ENCODE measurements around the gene CLCNKA.
A peak's percentile ranks its signal among the peaks of the same experiment; 100 is the strongest.

Gene CLCNKA

GRCh38 chr1:16082283-16083038 lies 60.6 kb downstream of the CLCNKA start:
- DNase-seq = peak; percentile 70

DNA sequence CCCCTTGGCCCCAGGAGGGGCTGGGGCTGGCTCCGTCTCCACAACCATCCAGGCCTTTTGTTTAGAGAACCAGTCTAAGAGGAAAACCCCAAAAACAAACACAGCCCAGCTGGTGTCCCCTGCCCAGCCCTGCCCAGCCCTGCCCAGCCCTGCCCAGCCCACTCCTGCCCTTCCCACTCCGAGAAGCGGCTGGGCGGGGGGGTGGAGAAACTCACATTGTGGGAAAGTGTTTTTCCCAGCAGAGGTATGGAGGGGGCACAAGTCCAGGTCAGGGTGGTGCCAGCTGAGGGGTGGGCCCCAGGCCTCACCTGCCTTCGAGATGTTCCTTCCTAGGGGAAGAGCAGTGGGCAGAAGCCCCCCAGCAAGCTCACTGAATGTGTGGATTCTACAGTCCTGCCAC lies 61.6 kb downstream of the CLCNKA start:
- no peak for DNase-seq

Measured in stimulated activated CD4-positive, alpha-beta T cell treated with anti-CD3 and anti-CD28 coated beads, Interleukin-4, amount 100 ng/mL, for 24 hours (primary cell).